ENCODE measurements around the gene ULK4. TPM values are rescaled to one million over a fixed set of nuclear protein-coding genes. Genes with fewer than 3 reads are reported as not detected.

Gene ULK4
- polyA plus RNA-seq, 1 donor from 2014 or later: 7.2 TPM

GRCh38 chr3:41198046-41198445 is 763.9 kb downstream of the ULK4 start:
- TF ChIP-seq TAF1 (IDR thresholded peaks at IDR 0.05; ENCODE audit: low read depth): no peak
- no peak for TF ChIP-seq REST (IDR thresholded peaks at IDR 0.05; ENCODE audit: borderline replicate concordance)
- Histone ChIP-seq H3K9ac (ENCODE audit: low read length) (no peak overlapping the region), H3K27ac (ENCODE audit: low read length) (no peak overlapping the region), H3K27me3 (ENCODE audit: insufficient read depth, low read depth, low read length) (no peaks in the 10 kb centered on the region), H4K20me1 (ENCODE audit: insufficient read depth) (peaks cover 5% of the 10 kb centered on the region), H3K4me2 (ENCODE audit: low read length) (peak overlapping the region; percentile 4), H3K36me3 (ENCODE audit: insufficient read depth, low read length) (no peaks in the 10 kb centered on the region), H3F3A (ENCODE audit: insufficient read depth, low read length, poor library complexity, severe bottlenecking) (peaks cover 5% of the 10 kb centered on the region), H3K4me3 (ENCODE audit: low read length) (peak overlapping the region; percentile 79), H2AFZ (ENCODE audit: low read depth, low read length) (no peak overlapping the region), H3K9me2 (ENCODE audit: insufficient read depth, low read length) (no peaks in the 10 kb centered on the region), H3K79me2 (replicated peaks; ENCODE audit: insufficient read depth, low read length) (peaks cover 31% of the 10 kb centered on the region), H3K9me3 (ENCODE audit: low read length) (no peaks in the 10 kb centered on the region)

Small RNA genes lying within 50 kb of the gene (small RNA-seq; reads per million reads assigned to genes)
- gene ATP6V0E1P2 (0 reads per million in 3 experiments), gene RF00019 (0 to 1.2 (median 0) reads per million in 3 experiments), gene RF00096 (0 to 0.16 (median 0) reads per million in 3 experiments), gene RF00602 (0 reads per million in 3 experiments)

Other genes starting within 250 kb of the ULK4 start
- gene TRAK1, start 129.3 kb upstream of the ULK4 start, polyA plus RNA-seq: 34.7 and 39.3 TPM in 2 replicates

Measured in neural cell (in vitro differentiated cells).